Stimulated activated CD4-positive, alpha-beta T cell treated with anti-CD3 and anti-CD28 coated beads, Interleukin-15, amount 100 ng/mL, for 1 hour (primary cell): ENCODE data around the gene FHDC1.

Experiments
- DNase-seq, 2 donors: peaks; one replicate each; pipeline ENCODE4 v3.0.0-alpha.2; 2020; ENCODE audit warnings: low read depth in 1 of 2, low spot score in 1 of 2

Gene FHDC1

DNA sequence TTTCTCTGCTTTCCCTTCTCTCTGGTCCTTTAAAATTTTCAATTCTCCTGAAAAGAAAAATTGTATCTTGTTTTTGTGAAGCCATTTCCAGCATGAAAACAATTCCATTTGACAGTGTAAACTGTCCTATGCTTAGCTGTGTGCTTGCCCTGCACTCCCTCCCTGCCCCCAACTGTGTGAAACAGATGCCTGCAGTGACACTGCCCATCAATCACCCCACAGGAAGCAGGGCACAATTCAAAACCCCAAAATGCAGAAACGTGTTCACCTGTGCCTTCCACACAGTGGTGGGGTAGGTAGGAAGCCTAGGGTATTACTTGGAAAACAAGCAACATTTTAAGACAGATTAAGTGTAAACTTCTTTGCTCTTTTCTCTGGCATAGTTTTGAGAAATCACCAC, 6.2 kb upstream of the FHDC1 start:
- DNase-seq = no peak

DNA sequence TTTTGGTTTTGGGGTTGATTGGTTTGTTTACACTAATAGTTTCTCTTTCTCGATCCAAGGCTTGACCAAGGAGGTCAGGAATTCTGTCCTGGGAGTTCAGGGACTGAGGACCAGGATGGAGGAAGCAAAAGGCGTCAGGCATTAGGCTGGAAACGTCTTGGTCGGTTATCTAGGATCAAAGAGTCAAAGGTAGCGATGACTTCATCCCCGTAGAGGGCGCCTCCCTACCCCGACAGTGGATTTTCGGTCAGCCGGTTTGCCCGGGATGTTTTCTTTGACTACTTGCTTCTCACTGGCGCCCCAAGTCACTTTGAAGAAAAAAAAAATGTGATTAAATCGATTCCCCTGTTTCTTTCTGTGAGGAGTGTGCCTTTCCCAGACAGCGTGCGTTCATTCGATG, 980 bp upstream of the FHDC1 start:
- DNase-seq = no peak

DNA sequence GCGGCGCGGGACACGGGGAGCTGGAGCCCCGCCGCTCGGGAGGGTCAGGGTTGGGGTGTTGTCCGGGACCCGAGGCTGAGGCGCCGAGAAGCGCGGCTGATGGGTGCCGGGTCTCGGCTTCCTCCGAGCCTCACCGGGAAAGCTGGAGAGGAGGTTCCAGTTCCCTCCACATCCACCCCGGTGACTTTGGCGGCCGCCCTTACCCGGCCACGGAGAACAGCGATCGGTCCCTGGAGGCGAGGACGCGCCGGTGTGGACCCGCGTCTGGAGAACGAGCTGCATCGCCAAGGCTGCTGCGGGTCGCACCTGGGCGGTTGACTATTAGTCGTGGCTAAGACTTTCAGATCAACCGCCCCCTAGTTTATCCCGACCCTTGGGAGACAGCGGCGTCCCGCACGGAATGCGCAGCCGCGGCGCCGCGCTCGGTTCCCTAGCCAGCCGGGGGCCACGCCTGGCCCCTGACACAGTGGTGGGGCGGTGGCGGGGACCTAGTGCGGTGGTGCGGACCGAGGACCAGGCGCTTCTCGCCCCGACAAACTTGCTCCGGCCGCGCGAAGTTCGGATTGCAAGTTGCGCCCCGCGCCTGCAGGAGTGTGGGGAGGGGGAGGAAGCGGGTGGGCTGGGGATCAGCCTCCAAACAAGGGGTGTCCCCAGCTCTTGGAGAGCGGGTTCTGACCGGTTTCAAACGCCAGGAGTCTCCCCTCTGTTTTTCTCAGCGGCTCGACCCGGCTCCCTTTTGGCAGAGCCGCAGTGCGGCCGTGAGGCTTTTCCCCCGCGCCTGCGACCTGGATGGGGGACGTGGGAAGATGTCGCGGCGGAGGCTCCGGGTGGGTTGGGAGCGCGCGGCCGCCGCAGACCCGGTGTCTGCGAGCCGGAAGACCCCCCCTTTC, 568 bp downstream of the FHDC1 start:
- no peak for DNase-seq

DNA sequence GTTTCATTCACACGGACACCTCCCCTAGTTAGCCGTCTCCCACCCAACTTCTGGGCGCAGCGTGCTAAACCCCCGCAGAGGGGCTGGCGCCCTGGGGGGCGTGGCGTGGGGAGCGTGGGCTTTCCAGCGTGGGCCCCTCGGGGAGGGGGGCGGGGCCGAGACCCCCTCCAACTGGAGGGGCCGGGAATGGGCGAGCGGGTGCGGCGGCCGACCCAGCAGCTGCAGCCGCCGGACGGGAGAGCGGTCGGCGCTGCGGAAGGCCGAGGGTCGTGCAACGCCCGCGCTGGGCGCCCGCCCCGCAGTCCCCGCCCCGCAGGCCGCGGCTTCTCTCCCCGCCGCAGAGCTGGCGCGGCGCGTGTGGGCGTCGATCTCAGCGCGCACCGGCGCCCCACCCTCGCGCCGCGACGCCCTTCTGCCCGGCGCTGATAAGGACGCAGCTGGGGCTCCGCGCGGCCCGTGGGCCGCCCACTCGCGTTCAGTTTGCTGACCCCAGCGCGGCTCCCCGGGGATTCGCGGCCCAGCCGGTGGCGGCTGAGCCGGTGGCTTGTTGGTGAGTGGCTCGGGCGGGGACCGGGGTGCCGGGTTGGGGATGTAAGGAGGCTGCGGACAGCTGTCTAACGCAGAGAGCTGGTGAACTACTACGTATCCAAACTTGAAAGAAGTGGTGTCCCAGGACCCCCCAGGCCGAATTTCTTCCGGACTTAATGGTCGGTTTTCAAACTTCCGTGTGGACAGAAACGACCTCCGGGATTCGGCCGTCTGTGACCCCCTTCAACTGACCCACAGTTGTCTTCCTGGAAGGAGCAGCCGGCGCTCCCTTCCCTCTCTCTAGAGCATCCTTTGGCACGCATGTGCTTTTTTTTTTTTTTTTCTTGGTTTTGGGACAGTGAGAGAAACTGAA, 1.5 kb downstream of the FHDC1 start:
- no peak for DNase-seq

DNA sequence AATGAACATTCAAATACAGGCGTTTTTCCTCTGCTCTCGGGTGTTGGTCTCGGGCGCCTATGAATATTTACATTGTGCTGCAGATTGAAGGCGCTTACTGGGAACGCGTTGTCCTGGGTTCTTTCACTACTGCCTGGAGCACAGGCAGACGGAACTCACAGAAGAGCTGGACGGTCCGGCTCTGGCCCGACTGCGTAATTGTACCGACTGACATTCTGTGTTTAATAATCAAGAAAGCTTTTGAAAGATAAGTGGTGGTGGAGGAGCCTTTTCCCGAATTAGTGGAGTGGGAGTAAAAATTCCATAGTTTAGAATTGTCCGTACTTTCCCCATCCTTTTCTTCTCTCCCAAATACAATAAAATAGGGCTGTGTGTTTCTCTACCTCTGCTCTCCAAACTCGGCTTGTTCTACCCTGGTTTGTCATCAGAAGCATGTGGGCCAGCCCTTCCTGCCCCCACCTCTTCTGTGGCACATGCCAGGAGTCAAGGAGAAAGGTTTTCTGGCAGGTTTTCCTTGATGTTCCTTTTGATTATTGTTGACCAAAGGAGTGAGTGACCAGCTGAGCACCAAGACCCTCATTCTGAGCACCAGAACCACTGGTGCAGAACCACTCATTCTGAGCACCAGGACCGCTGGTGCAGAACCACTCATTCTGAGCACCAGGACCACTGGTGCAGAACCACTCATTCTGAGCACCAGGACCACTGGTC, 2.3 kb downstream of the FHDC1 start:
- DNase-seq = no peak

DNA sequence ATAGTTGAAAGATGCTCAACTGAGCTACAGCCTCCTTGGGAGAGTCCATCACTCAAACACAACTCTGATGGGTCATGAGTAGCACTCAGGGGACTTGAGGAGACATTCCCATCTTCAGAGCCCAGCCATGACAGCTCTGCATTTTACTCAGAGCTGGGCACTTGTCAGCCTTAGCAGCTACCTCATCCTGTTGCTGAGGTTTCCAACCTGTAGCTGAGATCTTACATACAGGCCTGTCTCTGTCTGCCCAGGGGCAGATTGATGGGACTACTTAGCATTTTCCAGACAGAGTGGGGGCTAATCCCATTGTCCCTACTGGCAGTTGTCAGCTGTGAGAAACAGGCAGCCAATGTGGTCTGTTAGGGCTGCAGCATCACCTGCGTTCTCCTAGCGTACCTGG, 3.5 kb downstream of the FHDC1 start:
- DNase-seq = no peak

DNA sequence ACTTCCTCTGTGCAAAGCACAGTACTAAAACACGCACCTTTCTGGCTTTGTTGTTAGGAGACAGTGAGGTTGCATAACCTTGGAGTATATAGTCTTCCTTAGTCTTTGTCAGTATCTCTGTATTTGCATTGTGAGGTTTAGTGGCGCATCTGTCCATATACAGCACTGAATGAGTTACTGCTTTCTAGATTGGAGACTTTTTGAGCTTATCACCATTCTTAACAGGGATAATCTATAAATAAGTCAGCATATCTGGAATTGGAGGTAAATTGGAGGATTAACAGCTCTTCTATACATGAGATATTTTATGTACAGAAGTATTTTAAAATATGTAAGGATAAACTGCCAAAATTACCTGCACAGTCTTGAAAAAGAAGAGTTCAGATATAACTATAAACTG, 4.3 kb downstream of the FHDC1 start:
- DNase-seq = no peak

DNA sequence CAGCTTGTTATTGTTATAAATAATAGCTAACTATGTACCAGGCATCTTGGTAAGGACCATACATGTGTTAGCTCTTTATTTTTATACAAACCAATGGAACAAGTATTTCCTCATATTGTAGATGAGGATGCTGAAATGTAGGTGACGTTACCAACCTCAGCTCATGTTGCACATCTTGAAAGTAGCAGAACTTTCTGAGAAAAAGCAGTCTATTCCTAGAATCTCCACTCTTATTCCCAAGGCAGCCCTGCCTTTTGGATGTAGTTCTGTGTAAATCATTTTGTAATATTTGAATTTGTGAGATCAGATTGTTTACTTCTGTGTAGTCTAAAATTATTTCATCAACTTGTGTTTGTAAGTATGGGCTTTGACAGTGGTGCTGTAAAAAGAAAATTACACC, 5.3 kb downstream of the FHDC1 start:
- no peak for DNase-seq

DNA sequence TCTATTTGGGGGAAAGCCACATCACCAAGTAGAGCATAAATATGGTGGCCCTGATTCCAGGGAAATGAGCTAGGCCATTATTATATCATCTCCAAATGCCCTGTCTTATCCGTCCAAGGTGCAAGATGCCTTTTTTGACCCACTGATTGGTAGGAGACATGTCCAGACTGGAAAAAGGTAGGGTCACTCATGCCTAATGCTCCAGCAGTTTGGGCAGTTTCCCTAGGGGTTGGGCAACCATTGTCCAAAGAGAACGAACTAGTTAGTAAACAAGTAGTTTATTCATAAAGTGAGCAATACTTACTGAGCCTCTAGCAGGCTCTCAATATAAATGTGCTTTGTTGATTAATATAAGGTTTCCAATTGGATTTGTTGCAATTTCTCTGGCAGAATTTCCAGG, 6.2 kb downstream of the FHDC1 start:
- DNase-seq = no peak

DNA sequence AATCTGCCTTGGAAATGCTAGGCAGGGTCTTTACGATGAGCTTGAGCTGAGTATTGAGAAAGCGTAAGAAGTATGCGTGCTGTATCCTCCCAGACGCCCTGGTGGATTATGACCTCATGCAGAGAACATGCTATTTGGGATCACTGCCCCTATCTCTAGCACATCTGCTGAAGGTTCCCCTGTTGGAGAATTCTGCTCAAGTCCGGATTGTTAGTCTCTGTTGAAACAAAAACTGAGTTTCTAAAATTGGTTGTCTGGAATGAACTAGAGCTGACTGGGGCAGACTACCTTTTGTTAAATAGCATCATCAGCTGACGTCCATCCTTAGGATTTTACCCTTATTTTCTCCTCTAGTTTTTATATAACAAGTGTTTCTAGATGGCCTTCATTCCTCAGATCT, 7.5 kb downstream of the FHDC1 start:
- no peak for DNase-seq

DNA sequence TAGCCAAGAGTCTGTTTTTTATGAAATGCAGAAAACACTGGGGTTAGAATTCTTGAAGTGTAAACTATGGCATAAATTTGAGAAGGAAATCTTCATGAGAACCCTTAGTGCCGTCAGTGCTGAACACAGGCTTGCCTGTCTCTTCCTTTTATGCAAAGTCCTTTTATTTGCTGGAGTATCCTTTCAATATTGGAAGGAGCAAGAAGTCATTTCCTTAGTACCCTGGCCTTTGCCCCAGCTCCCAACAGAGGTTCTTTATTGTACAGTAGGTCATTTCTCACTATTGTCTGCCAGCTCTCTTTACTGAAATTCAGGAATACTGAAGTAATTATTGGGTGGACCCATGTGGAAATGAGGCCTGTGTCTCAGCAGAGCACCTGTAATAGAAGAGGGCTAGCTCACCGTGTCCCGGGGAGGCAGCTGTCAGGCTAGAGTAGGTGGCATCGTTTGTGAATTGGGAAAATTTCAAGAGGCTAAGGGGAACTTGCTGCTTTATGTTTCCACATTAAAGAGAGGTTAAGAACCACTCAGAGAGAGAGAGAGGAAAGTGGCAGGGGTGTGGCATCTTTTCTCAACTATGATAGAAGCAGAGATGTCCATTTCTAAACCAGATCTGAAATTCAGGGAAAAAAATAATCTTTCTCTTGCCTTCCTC, 8.7 kb downstream of the FHDC1 start:
- DNase-seq = no peak

DNA sequence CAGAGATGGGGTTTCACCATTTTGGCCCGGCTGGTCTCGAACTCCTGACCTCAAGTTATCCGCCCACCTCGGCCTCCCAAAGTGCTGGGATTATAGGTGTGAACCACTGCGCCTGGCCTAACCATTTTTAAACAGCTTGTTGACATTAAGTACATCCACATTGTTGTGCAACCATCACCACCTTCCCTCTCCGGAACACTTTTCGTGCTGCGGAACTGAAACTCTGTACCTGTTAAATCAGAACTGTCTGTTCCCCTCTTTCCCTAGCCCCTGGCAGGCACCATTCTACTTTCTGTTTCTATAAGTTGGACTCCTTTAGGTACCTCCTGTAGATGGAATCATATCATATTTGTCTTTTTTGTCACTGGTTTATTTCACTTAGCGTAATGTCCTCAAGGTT, 9.5 kb downstream of the FHDC1 start:
- no peak for DNase-seq

DNA sequence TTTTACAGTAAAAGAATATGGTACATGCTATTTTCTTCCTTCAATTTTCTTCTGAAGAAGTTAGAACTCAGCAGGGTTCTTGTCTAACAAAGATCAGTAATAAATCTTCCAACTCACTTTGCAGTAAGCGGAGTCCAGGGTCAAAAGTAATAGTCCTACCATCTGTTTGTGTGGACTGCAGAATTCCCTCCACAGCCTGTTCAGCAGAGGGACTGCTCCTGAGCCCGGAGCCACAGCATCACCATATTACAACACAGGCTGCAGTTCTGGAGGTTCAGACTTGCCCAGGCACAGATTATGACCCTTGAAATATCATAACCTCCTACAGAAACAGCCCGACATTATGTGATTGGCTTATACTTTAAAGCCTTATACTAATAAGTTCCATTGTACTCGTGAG, 10.3 kb downstream of the FHDC1 start:
- DNase-seq = no peak

DNA sequence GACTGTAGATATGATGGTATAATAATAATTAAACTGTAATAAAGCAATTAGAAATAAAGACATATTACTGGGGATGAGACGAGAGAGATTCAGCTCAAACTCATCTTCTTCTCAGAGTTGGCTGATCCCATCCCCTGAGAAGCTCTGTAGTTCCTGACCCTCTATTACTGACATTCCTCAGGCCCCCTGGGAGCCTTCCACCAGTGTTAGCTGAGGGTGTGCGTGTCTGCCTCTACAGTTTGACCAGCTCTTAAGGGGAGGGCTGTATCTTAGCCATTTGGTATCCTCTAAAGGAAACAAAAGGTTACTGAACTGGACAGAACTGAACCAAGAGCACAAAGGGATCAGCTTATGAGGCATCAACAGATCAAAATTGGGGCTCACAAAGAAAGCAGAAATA, 11.2 kb downstream of the FHDC1 start:
- no peak for DNase-seq

DNA sequence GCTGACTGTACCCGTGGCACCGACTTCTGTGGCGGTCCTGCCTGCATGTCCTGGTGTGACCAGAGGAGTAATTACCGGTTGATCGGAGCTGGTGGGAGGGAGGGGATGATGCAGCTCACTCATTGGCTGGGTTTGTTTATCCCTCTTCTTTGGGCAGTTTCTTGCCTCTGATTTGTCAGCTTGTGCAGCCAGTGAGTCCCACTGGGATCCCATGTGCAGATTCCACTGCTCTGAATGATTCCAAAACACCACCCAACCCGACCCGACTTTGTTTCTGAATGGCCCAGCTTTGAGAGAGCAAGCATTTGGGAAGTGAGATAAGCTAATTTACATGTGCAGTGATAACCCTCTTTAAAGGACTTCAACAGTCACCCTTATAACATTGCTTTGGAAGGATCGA, 13.8 kb downstream of the FHDC1 start:
- no peak for DNase-seq

DNA sequence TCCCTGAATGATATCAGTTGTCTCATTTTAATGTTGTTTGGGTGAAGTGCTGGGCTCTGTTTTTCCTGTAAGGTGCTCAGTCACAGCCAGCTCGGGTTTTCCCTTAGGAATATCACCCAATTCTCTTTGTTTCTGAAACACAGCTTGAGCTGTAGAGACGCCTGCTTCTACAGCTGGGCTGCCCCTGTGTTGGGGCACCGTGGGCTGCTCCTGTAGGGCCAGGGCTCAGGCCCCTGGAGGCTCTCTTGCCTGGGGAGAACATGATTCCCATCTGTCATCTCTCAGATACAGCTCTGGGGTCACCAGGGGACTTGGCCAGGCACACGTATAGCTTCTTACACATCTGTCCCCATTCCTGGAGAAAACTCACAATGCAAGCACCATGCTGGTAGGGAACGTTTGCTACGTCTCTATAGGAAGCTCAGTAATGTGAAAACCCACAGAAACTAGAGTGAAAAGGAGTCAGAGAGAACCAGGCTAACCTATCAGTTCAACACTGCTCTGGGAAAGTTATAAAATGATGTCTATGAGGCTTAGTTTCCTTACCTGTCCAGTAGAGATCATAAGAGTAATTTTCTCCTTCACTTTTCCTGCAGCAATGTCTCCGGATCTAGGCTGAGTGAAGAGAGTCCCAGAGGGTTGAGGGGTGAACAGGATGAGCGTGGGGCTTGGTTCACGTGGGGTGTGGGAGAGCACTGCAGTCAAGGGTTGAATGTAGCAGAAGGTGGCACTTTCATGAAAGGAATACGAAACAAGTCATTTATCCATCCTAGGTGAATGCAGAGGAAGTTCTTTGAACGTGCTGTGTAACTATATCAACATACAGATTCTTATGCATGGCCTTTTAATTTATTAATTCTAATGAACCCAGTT, 14.5 kb downstream of the FHDC1 start:
- no peak for DNase-seq

DNA sequence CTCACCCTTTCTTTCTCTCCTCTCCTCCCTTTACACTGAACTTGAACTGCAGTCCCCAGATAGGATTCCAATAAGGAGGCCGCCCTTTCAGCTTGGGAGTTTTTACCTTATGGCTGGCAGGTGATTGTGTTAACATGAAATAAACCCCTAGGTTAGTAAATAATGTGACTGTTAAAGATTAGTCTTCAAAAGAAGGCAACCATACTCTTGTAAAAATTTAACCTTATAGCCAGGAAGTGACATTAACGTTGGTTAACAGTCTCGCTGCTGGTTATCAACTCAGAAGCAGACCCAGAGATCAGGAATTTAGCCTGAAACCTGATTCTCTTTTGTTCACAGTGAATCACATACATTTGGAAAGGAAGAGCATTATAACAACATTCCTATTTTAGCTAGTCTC, 15.2 kb downstream of the FHDC1 start:
- no peak for DNase-seq

DNA sequence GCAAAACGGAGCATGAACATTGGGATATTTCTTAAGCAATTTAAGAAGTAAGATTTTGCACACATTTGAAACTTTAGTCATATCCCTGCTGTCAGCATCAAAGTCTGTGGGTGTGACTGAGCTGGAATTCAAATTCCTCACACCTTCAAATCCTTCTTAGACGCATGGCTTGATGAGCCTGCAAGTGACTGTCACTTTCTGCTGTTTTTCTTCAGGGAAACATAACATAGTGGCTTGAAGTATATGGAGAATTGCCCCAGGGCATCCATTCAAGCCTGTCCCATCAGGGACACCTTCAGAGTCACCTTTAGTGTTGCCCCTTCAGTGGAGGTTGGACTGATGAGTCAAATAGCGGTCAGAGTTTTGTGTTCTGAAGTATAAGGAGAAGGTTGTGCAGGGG, 17.4 kb downstream of the FHDC1 start:
- DNase-seq = no peak

DNA sequence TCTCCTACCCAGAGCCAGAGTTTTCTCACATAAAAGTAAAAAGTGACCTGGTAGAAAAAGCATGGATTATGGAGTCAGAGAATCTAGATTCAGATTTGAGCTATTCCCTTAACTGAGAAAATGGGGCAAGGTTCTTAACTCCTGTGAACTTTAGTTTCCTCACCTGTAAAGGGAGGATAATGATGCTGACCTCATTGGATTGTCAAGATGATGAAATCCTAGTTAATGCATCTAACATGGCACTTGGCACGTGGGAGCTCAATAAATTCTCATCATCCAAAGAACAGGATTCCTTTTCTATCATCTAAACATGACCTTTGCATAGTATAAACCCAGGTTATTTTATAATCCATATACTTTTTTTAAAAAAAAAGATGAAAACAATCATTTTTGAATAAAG, 18.6 kb downstream of the FHDC1 start:
- DNase-seq = no peak

DNA sequence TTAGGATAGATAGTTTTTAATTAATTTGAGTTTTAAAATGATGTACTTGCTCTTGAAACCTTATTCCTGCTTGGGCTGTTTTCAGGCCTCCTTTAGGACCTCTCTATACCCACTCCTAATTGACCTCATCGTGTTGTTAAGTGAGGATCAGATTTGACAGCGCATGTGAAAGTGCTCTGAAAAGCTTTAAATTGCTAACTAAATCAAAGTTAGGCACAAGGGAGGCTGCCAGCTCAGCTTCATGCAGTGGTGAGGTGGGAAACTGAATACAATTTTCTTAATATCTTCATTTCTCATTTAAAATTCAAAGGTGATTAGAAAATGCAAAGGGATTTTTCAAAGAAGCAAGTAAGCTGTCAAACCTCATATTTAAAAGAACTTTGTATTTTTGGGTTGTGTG, 20.0 kb downstream of the FHDC1 start:
- DNase-seq = no peak
